Measurements from ENCODE around the gene ITGB2.

ITGB2 gene

GRCh38 chr21:44955141-44955797 is 34.6 kb upstream of the ITGB2 start:
- no peak for DNase-seq

- DNase-seq = no peak
Observed at GRCh38 chr21:44954281-44954771, 33.6 kb upstream of the ITGB2 start.

DNA sequence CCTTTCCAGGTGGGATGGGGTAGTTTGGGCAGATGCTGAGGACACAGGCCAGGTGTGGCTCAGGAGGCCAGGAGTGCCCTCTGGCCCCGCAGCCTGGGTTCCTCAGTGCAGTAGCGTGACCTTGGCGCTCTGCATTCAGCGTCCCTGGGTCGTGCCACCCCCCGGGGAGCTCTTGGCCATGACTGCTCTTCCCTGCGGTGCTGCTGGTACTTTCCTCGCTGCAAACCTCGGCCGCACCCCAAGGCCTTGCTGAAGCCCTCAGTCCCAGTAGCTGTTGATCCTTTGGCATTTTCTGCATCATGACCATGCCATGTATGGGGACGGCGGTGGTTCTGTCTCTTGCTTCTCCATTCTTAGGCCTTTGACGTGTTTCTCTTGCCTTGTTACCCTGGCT is 32.9 kb upstream of the ITGB2 start:
- no peak for DNase-seq

GRCh38 chr21:44952929-44953627 is 32.4 kb upstream of the ITGB2 start:
- DNase-seq = no peak

DNA sequence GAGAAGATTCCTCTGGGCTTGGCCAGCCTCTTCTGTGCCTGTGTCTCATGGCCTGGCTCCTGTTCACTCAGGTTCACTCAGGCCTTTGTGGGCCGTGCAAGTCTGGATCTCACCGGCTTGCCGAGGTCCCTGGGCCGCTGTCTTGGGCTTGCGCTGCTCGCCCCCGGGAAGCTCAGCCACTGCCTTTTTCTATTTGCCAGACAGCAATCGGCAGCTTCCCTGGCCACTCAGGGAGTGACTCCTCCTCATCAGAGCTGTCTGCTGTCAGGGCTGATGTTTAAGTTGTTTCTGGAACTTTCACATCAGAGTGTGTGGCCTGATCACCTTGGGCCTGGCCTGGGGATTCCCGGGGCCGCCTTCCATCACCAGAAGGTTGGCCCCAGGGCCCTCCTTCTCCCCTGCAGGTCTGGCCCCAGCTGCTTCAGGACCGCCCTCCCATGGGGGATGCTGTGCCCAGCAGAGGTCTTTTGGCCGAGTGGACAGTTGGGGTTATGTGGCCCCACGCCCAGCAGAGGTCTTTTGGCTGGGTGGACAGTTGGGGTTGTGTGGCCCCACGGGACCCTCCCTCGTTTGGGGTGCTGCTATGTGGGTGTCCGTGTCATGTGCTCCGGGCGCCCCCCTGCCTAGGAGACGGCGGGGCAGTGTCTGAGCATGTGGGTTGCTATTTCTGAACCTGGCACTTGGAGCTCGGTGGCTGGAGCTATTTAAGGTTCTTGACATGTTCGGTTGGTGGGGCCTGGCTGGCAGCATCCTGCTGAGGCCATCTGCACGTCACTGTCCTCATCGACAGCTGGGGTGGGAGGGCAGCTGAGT is 31.6 kb upstream of the ITGB2 start:
- DNase-seq = no peak

DNA sequence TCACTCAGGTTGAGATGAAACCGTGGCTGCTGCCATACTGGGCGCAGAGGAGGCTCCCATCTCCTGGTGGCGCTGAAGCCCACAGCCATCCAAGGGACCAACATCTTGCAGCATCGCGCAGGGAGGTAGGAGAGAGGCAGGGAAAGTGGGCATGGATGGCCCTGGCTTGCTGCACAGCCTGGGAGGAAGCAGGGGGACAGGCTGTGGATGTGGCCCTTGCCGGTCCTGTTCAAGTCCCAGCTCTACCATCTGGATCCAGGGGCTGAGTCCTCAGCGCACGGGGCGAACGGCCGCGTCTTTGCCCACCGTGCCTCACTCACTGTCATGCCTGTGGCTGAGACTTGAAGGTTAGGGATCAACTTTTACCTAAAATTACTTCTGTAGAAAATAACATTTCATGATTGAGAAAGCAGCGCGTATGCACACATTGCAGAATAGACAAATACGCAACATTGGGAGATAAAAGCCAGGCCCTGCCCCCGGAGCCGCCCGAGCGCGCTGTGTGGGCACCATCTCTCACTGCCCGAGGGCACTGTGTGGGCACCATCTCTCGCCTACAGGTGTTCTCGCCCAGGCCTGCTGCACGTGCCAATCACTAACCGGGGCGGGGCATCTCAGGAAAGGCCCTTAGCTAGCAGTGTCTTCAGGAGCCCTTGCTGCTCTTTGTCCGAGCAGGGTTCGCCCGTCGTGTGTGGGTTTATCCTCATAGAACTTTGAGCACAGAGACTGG is 30.7 kb upstream of the ITGB2 start:
- no peak for DNase-seq

- no peak for DNase-seq
Observed at GRCh38 chr21:44950351-44950750, 29.7 kb upstream of the ITGB2 start.

GRCh38 chr21:44949779-44950198 is 29.1 kb upstream of the ITGB2 start:
- peak; percentile 73 for DNase-seq

- DNase-seq = no peak
Observed at GRCh38 chr21:44949161-44949778, 28.6 kb upstream of the ITGB2 start.

DNA sequence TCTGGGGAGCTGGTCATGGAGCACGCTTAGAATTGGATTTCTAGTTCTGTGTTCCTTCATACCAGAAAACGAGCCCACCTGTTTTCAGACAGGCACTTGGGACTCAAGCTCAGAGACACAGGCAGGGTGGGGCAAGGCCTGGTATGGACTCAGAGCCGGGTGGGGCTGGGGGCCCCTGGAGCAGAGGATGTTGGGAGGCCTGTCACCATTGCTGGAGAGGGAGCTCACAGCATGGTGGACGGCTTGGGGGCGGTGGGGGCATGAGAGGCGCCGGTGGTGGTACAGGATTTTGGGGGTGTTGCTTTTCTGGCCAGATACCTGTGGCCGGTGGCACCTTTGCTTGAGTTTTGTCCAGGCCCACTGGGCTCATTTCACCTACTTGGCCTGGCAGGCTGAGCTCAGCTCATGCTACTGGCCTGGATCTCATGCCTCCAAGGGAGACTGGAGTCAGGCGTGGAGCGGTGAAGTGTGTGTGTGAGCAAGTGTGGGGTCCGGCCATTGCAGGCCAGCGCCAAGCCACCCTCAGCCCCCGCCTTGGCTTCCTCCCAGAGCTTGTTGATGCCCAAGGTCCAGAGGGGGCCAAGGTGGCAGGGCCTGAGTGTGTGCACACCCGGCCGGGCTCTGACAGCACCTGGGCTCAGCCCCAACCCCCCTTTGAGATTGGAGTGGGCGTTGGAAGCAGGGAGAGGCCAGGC is 27.9 kb upstream of the ITGB2 start:
- no peak for DNase-seq

GRCh38 chr21:44947930-44948331 is 27.2 kb upstream of the ITGB2 start:
- DNase-seq = no peak

GRCh38 chr21:44947111-44947929 is 26.6 kb upstream of the ITGB2 start:
- no peak for DNase-seq

DNA sequence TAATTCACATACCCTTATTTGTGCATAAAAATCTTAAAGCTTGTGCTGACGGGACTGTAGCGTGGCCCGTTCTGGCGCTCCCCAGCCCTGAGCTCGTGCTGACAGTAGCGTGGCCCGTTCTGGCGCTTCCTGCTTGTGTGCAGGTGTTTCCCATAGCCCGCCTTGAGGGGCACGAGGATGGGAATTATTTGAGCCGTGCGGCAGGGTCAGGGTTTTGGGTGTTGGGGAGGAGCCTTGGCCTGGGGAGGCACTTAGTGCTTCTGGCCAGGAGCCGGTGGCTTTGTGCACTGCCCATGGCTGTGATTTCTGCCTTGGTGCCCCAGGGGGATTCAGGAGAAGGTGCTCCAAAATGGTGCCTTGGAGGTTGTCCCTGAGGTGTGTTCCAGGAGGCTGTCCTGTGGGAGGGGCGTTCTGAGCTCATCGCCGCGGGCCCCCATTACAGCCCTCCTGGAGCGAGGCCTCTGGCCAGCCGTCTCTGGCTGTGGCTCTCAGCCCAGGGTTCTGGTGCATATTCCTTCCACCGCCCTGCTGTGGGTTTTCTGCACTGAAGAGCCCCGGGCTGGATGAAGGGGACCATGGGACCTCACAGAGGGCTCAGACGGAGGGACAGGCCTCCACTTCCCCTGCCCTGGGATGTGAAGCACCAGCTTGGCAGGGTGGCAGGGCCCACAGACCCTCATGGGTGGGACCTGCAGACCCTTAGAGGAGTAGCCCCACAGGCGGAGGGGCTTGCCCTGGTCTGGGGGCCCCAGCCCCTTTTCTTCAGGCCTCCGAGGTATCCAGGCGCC is 25.7 kb upstream of the ITGB2 start:
- DNase-seq = no peak

DNA sequence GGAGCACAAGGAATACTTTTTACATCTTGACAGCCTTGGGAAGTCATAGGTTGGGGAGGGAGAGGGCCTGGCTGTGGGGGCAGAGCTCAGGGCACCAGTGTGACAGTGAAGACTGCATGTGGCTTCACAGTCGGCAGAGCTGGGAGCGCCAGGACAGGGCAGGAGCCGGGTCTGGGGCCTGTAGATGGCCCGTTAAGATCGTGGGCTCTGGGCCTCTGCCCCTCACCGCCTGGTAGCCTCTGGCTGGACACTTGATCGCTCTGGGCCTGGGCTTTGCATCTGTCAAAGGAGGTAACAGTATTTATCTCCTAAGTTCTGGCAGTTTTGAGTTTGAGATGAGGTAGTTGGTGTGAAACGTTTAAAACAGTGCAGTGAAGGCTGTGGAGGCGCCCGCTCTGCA is 23.9 kb upstream of the ITGB2 start:
- DNase-seq = no peak

DNA sequence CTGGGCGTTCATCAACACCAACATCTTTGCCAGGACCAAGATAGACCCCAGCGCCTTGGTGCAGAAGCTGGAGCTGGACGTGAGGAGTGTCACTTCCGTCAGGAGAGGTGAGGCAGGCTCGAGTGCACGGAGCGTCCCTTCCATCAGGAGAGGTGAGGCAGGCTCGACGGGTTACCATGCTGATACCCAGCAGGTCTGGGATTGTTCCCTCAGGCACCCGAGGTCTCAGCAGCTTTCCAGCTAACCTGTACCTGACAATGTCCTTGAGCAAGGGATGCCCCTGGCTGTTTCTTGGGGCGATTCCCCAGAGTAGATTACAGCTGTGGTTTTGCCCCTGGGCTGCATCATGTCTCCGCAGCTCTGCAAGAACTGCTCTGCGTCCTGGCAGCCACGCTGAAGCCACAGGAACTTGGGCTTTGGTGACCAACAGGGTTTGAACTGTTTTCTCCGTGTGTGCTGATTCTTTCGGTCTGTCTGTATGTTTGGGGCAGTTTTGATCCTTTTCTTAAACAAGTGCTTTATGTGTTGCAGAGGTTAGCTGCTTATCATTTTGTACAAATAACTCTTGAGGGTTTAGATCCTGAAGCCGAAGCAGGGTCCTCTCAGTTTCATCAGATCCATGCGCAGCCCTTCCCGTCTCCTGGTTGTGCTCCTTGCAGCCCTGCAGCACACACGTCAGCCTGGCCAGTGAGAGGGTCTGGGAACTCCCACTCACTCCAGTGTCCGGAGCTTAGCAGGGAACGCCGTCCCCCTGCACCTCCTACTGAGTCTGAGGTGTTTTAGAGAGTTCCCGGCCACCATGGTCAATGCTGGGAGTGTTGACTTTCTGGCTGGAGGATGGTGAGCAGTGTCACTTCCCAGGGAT is 23.2 kb upstream of the ITGB2 start:
- DNase-seq = no peak

DNA sequence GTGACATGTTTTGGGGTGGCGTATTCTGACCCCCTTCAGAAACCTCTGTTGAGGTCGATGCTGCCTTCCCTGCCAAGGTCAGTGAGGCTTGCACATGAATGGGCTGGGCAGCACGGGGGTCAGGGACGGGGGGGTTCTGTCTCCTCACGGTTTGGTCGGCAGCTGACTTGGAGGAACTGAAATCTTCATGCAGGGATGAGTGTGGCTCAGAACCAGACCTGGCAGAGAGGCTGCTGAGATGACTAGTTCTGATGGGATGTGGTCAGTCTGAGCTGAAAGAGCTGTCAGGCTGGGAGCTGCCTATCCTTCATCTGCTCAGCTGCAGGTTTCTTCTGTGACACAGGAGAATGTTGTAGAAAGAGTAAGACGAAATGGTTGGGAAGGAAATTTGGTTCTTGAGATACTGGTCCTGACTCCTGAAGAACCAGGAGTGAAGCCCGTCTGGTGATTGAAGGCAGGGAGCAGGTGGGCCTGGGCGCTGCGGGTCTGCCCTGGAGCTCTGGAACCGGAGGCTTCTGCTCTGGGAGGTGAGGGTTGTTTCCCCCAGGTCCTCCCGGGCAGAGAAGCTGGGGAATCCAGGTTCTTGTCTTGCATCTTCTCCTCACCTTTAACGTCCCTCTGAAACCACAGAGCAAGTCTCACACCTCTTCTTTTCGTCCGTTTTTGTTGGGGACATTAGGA is 22.4 kb upstream of the ITGB2 start:
- no peak for DNase-seq

DNA sequence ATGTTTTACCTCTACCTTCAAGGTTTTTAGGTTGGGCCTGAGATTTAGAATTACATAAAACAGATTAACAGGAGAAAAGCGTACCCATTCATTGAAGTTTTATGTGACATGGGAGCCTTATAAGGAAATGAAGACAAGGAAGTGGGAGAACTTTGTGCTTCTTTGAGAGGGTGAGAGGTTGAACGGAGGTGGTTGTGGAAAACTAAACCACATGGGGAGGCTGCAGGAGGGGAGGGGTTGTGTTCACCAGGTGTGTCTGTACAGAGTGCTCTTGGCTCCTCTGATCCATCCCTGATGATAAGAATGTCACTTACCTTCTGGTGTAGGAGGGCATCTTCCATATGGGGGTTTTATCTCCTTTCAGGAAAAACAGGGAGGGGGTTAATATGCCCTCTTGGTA is 21.9 kb upstream of the ITGB2 start:
- DNase-seq = no peak

- no peak for DNase-seq
Observed at GRCh38 chr21:44941567-44941966, 20.9 kb upstream of the ITGB2 start.

Data from EL (cell line).